H1 (cell line): ENCODE results near the gene TANC1. TPM values are rescaled to one million over a fixed set of nuclear protein-coding genes. Genes with fewer than 3 reads are reported as not detected.

Experiments used
- CTCF ChIA-PET: fragments of 300-600 bp; sonication (Branson Sonifier 250); formaldehyde crosslinking; loops from one replicate; lab custom pipeline; 2021; ENCODE audit not compliant: partially characterized antibody; lab: Charles Lee
- POLR2A ChIA-PET: fragments of 300-600 bp; sonication (Branson Sonifier 250); formaldehyde crosslinking; loops from one replicate; lab custom pipeline; 2021; ENCODE audit warnings: inconsistent platforms; ENCODE audit not compliant: partially characterized antibody; lab: Charles Lee
- DNase-seq, 2 experiments: peaks; one replicate each; pipeline versions ENCODE4 v3.0.0 to v3.0.0-alpha.2; 2010 to 2022; ENCODE audit warnings: low spot score in 2 of 2, low read depth in 1 of 2, mixed read lengths in 1 of 2
- FAIRE-seq: peaks from 2 replicates; lab custom pipeline; 2011; peaks lifted over from hg19 to GRCh38; lab: Jason Lieb, UNC
- H2AFZ ChIP-seq: 2 replicates; pipeline ENCODE4 v1.8.1; 2012; ENCODE audit warnings: low read length, inconsistent platforms
- H2AK5ac ChIP-seq: 2 replicates; pipeline ENCODE4 v1.6.1; 2013; ENCODE audit warnings: low read depth, low read length
- H2BK120ac ChIP-seq: replicated peaks from 2 replicates; pipeline ENCODE3; 2013; ENCODE audit warnings: low read depth, low read length, inconsistent platforms
- H2BK12ac ChIP-seq: 2 replicates; pipeline ENCODE4 v1.6.1; 2013; ENCODE audit warnings: low read depth, low read length
- H2BK15ac ChIP-seq: 2 replicates; pipeline ENCODE4 v1.6.1; 2013; ENCODE audit warnings: low read length
- H2BK20ac ChIP-seq: 2 replicates; pipeline ENCODE4 v1.6.1; 2013; ENCODE audit warnings: low read length
- H2BK5ac ChIP-seq: 2 replicates; pipeline ENCODE4 v1.6.1; 2013; ENCODE audit warnings: low read depth, low read length
- H3K14ac ChIP-seq: 2 replicates; pipeline ENCODE4 v1.6.1; 2013; ENCODE audit warnings: inconsistent platforms; ENCODE audit not compliant: insufficient read length
- H3K18ac ChIP-seq: 2 replicates; pipeline ENCODE4 v1.6.1; 2013; ENCODE audit warnings: low read length; ENCODE audit errors: extremely low read depth
- H3K23ac ChIP-seq: 2 replicates; pipeline ENCODE4 v1.6.1; 2013; ENCODE audit warnings: inconsistent platforms; ENCODE audit not compliant: insufficient read length
- H3K23me2 ChIP-seq: 2 replicates; pipeline ENCODE4 v1.6.1; 2013; ENCODE audit warnings: low read depth, low read length
- H3K27ac ChIP-seq: 2 replicates; pipeline ENCODE4 v1.6.1; 2011; ENCODE audit warnings: low read depth, low read length, inconsistent platforms
- H3K27me3 ChIP-seq, 4 experiments: replicated peaks in 1 of 4; 1 replicate in 1 of 4; 2 replicates in 3 of 4; pipeline versions ENCODE4 v1.6.1 to v1.8.1; 2011 to 2013; ENCODE audit warnings: low read length in 3 of 4, mild to moderate bottlenecking in 3 of 4, inconsistent platforms in 2 of 4, mixed read lengths in 2 of 4, moderate library complexity in 1 of 4; ENCODE audit not compliant: control insufficient read depth in 3 of 4, insufficient read depth in 3 of 4; ENCODE audit errors: extremely low read depth in 1 of 4
- H3K36me3 ChIP-seq, 4 experiments: 2 replicates each; pipeline versions ENCODE4 v1.6.1 to v1.8.1; 2011 to 2013; ENCODE audit warnings: mild to moderate bottlenecking in 4 of 4, low read length in 3 of 4, moderate library complexity in 2 of 4, control low read depth in 1 of 4, inconsistent platforms in 1 of 4; ENCODE audit not compliant: insufficient read depth in 4 of 4, control insufficient read depth in 2 of 4
- H3K4ac ChIP-seq: replicated peaks from 2 replicates; pipeline ENCODE3; 2013; ENCODE audit warnings: low read length, low read depth, mixed read lengths, inconsistent platforms; ENCODE audit not compliant: insufficient read length
- H3K4me1 ChIP-seq, 4 experiments: replicated peaks in 1 of 4; 1 replicate in 1 of 4; 2 replicates in 3 of 4; pipeline versions ENCODE4 v1.6.1 to v1.8.1; 2011 to 2013; ENCODE audit warnings: low read length in 3 of 4, inconsistent platforms in 2 of 4, mixed read lengths in 1 of 4; ENCODE audit not compliant: insufficient read depth in 4 of 4, control insufficient read depth in 3 of 4
- H3K4me2 ChIP-seq, 2 experiments: 2 replicates each; pipeline versions ENCODE4 v1.6.1 to v1.8.1; 2011 to 2013; ENCODE audit warnings: low read depth in 2 of 2, low read length in 2 of 2, control low read depth in 1 of 2, inconsistent platforms in 1 of 2, mild to moderate bottlenecking in 1 of 2; ENCODE audit not compliant: insufficient read depth in 1 of 2
- H3K4me3 ChIP-seq, 4 experiments: fragments of 200-600, 300-600 bp in 1 of 4; sonication (generic), shearing (Covaris generic), sonication (Bioruptor Twin) in 1 of 4; 2 replicates each; pipeline versions ENCODE4 v1.5.1 to v1.8.1; 2011 to 2016; ENCODE audit warnings: low read length in 4 of 4, low read depth in 3 of 4, control low read depth in 2 of 4, inconsistent platforms in 2 of 4, mild to moderate bottlenecking in 2 of 4, mixed read lengths in 1 of 4, moderate library complexity in 1 of 4; ENCODE audit not compliant: insufficient read depth in 2 of 4; ENCODE audit errors: extremely low read depth in 1 of 4
- H3K56ac ChIP-seq: replicated peaks from 2 replicates; pipeline ENCODE3; 2013; ENCODE audit warnings: low read depth, mild to moderate bottlenecking, mixed read lengths, low read length, inconsistent platforms; ENCODE audit not compliant: insufficient read length
- H3K79me1 ChIP-seq: 2 replicates; pipeline ENCODE4 v1.6.1; 2013; ENCODE audit warnings: low read depth, low read length, control low read depth
- H3K79me2 ChIP-seq, 2 experiments: 2 replicates each; pipeline versions ENCODE4 v1.6.1 to v1.8.1; 2012 to 2013; ENCODE audit warnings: low read length in 2 of 2, mild to moderate bottlenecking in 2 of 2, inconsistent platforms in 1 of 2; ENCODE audit not compliant: insufficient read depth in 2 of 2, control insufficient read depth in 1 of 2
- H3K9ac ChIP-seq, 4 experiments: replicated peaks in 1 of 4; 1 replicate in 1 of 4; 2 replicates in 3 of 4; pipeline versions ENCODE4 v1.6.1 to v1.8.1; 2011 to 2013; ENCODE audit warnings: low read depth in 3 of 4, low read length in 3 of 4, control low read depth in 2 of 4, mild to moderate bottlenecking in 2 of 4, moderate library complexity in 2 of 4, inconsistent platforms in 1 of 4; ENCODE audit errors: extremely low read depth in 1 of 4
- H3K9me3 ChIP-seq, 2 experiments: 2 replicates each; pipeline versions ENCODE4 v1.6.1 to v1.8.1; 2012 to 2013; ENCODE audit warnings: mild to moderate bottlenecking in 2 of 2, moderate library complexity in 2 of 2, control low read depth in 1 of 2, inconsistent platforms in 1 of 2, low read depth in 1 of 2, low read length in 1 of 2, mixed read lengths in 1 of 2; ENCODE audit not compliant: insufficient read depth in 2 of 2
- H4K20me1 ChIP-seq, 2 experiments: replicated peaks in 1 of 2; 2 replicates each; pipeline versions ENCODE3 to v1.8.1; 2011 to 2013; ENCODE audit warnings: inconsistent platforms in 2 of 2, low read length in 2 of 2, mild to moderate bottlenecking in 1 of 2; ENCODE audit not compliant: insufficient read depth in 2 of 2, control insufficient read depth in 1 of 2
- H4K5ac ChIP-seq: 2 replicates; pipeline ENCODE4 v1.6.1; 2013; ENCODE audit warnings: low read length, low read depth, mixed read lengths, inconsistent platforms; ENCODE audit not compliant: insufficient read length
- H4K8ac ChIP-seq: 2 replicates; pipeline ENCODE4 v1.8.0; 2013; ENCODE audit warnings: mild to moderate bottlenecking, moderate library complexity, low read length, inconsistent platforms; ENCODE audit not compliant: insufficient read depth; ENCODE audit errors: extremely low read depth
- H4K91ac ChIP-seq: replicated peaks from 2 replicates; pipeline ENCODE3; 2013; ENCODE audit warnings: low read length, mixed read lengths, inconsistent platforms; ENCODE audit not compliant: insufficient read length
- CBX8 ChIP-seq: fragments of 300-800, 300-1000 bp; sonication (generic); IDR thresholded peaks from 2 replicates; pipeline ENCODE4 v1.7.1; 2016; ENCODE audit warnings: low read depth, low read length, borderline replicate concordance
- EP300 ChIP-seq, 2 experiments: IDR thresholded peaks; 1 replicate in 1 of 2; 2 replicates in 1 of 2; pipeline ENCODE4 v1.6.1; 2011 to 2012; ENCODE audit warnings: low read depth in 2 of 2, low read length in 2 of 2, mild to moderate bottlenecking in 2 of 2, borderline replicate concordance in 1 of 2, inconsistent platforms in 1 of 2, moderate library complexity in 1 of 2
- JUN ChIP-seq: IDR thresholded peaks from 2 replicates; pipeline ENCODE4 v1.6.1; 2011; ENCODE audit warnings: low read depth, mild to moderate bottlenecking, improper control_type of control experiment, low read length
- NRF1 ChIP-seq: IDR thresholded peaks from 2 replicates; pipeline ENCODE4 v1.6.1; 2011; ENCODE audit warnings: mild to moderate bottlenecking, low read depth, low read length, improper control_type of control experiment
- RXRA ChIP-seq: IDR thresholded peaks from 2 replicates; pipeline ENCODE4 v1.6.1; 2011; ENCODE audit warnings: low read depth, mild to moderate bottlenecking, low read length, moderate library complexity; ENCODE audit not compliant: insufficient read depth
- SRF ChIP-seq: IDR thresholded peaks from 2 replicates; pipeline ENCODE4 v1.6.1; 2011; ENCODE audit warnings: mild to moderate bottlenecking, low read depth, low read length, moderate library complexity
- YY1 ChIP-seq: IDR thresholded peaks from 2 replicates; pipeline ENCODE4 v1.6.1; 2011; ENCODE audit warnings: low read depth, mild to moderate bottlenecking, low read length
- WGBS, 2 experiments: shearing (Covaris generic) in 1 of 2; methylation state at CpG; one replicate each; pipeline versions ENCODE4 v1.1.6 to v1.1.7; 2013 to 2015; ENCODE audit warnings: low lambda C conversion rate in 2 of 2, mixed read lengths in 2 of 2, inconsistent platforms in 1 of 2, low coverage in 1 of 2, missing lambda C conversion rate in 1 of 2; ENCODE audit not compliant: insufficient replicate concordance in 2 of 2, insufficient coverage in 1 of 2, insufficient read length in 1 of 2; ENCODE audit errors: extremely low coverage in 1 of 2, missing lambda C conversion rate in 1 of 2; 5-methylcytosine and 5-hydroxymethylcytosine counted together
- polyA plus RNA-seq, 7 experiments: library from polyadenylated mRNA; depleted of rRNA in 3 of 7; stranded (reverse) in 5 of 7; unstranded in 2 of 7; fragments of >200 nt in 5 of 7; fragments of 200-250 nt in 2 of 7; gene quantifications; 1 replicate in 5 of 7; 2 replicates in 1 of 7; 4 replicates in 1 of 7; pipeline versions ENCODE4 v1.2.1 to v1.2.3, GENCODE V29; 2011 to 2013; ENCODE audit warnings: missing spikeins in 2 of 7, mixed read lengths in 2 of 7
- total RNA-seq: library from RNA; stranded (reverse); fragmentation: NEBNext Ultra II Directional; extraction: Animal tissue kit (Norgen Biotek cat#: 25700); gene quantifications from 2 replicates; pipeline ENCODE4 v1.2.1, GENCODE V29; 2021

TANC1 gene
- total and polyA plus RNA-seq, 2 of the 8 experiments (the other 6 are each of a cell fraction or from before 2014, with no cell fraction given), result 4.1 to 7.6 TPM

- 89% methylated on average over 5 of the region's 6 CpGs; no CpG with 5 or more reads in 1 of the 2 experiments for WGBS, 2 experiments
- no peak overlapping the region for H3K4me3 ChIP-seq
- no peak overlapping the region for H4K8ac ChIP-seq
- no peaks in the 10 kb centered on the region; a peak in 1 of 4 replicates for H3K9me3 ChIP-seq
- H2BK120ac ChIP-seq, result no peak overlapping the region
- H3K27ac ChIP-seq, result no peak overlapping the region
- H2BK5ac ChIP-seq, result no peak overlapping the region
- H3K4me2 ChIP-seq, result no peak overlapping the region
- H3K14ac ChIP-seq, result no peak overlapping the region
- 0 out of 2 replicates have a peak overlapping the region, but pooled peaks have one; percentile 65 for H2BK15ac ChIP-seq
- no peak overlapping the region for H2AFZ ChIP-seq
- H3K79me1 ChIP-seq, result peaks cover 2% of the 10 kb centered on the region; the same call in 1 of the 2 replicates
- H2BK20ac ChIP-seq, result no peak overlapping the region
- no peak overlapping the region for H3K9ac ChIP-seq
- H3K36me3 ChIP-seq, result no peaks in the 10 kb centered on the region
- no peak overlapping the region for H3K4ac ChIP-seq
- FAIRE-seq (no peak), DNase-seq (no peak)
- H3K4me1 ChIP-seq, result peaks cover 0 to 9% (median 4%) of the 10 kb centered on the region in 4 experiments; a peak in 3 of 7 replicates
- H4K20me1 ChIP-seq, result peaks cover 0 to 2% of the 10 kb centered on the region in 2 experiments
- ChIA-PET CTCF (interaction anchor here (0.8 to 3.1 kb wide), 7 partner anchors 8 to 187 kb away, joined by 3 to 13 read pairs (median 3); no protein-coding TSS in a partner anchor), POLR2A (no interaction called here)
- H4K91ac ChIP-seq, result no peak overlapping the region
- no peak overlapping the region for H3K56ac ChIP-seq
- H3K23ac ChIP-seq, result no peak overlapping the region
- H3K27me3 ChIP-seq, result no peaks in the 10 kb centered on the region
- no peak overlapping the region for H4K5ac ChIP-seq
- 0 out of 4 replicates have a peak, but pooled peaks cover 0 to 3% of the 10 kb centered on the region in 2 experiments for H3K79me2 ChIP-seq
- no peaks in the 10 kb centered on the region for H3K23me2 ChIP-seq
- no peak overlapping the region for H2AK5ac ChIP-seq
- no peak overlapping the region for H2BK12ac ChIP-seq
- TF ChIP-seq YY1 (no peak), JUN (no peak), SRF (no peak), CBX8 (no peak), NRF1 (no peak), RXRA (no peak), EP300 (IDR thresholded peaks at IDR 0.05; ENCODE audit: borderline replicate concordance in 1 of 2, low read depth in 2 of 2, low read length in 2 of 2) (no peak)
- no peak overlapping the region for H3K18ac ChIP-seq
Measured at GRCh38 chr2:158998551-158999248, 30.3 kb downstream of the TANC1 start.
